ENCODE measurements around the gene CUX1. TPM values are rescaled to one million over a fixed set of nuclear protein-coding genes. Genes with fewer than 3 reads are reported as not detected.

The CUX1 gene
- total and polyA plus RNA-seq, 2 donors (not counting 1 experiment from before 2014, with no cell fraction given) = 22.7 to 38.1 TPM

- Histone ChIP-seq H3K36me3 (ENCODE audit: control insufficient read depth, insufficient read depth, low read length) (peaks cover 2% of the 10 kb centered on the region), H3K4me1 (ENCODE audit: control insufficient read depth, extremely low read depth, insufficient read depth, low read length) (no peaks in the 10 kb centered on the region), H4K20me1 (ENCODE audit: control insufficient read depth, extremely low read depth, insufficient read depth, low read length) (no peaks in the 10 kb centered on the region), H3K27ac (ENCODE audit: insufficient read depth, low read length) (no peak overlapping the region), H3K9me3 (ENCODE audit: control insufficient read depth, insufficient read depth, low read depth, low read length) (no peaks in the 10 kb centered on the region), H3K4me3 (replicated peaks in 1 of 4; ENCODE audit: control extremely low read depth in 1 of 4, insufficient read depth in 1 of 4, low read depth in 3 of 4, low read length in 4 of 4) (no peak overlapping the region), H3K79me2 (ENCODE audit: control insufficient read depth, insufficient read depth, low read length) (no peaks in the 10 kb centered on the region), H3K9ac (ENCODE audit: insufficient read depth, low read length) (no peak overlapping the region), H3K27me3 (ENCODE audit: control insufficient read depth, insufficient read depth, low read length) (no peaks in the 10 kb centered on the region), H3K4me2 (ENCODE audit: extremely low read depth, insufficient read depth, low read length) (no peak overlapping the region), H2AFZ (ENCODE audit: low read length) (no peak overlapping the region)
- TF ChIP-seq, protein P1, sequence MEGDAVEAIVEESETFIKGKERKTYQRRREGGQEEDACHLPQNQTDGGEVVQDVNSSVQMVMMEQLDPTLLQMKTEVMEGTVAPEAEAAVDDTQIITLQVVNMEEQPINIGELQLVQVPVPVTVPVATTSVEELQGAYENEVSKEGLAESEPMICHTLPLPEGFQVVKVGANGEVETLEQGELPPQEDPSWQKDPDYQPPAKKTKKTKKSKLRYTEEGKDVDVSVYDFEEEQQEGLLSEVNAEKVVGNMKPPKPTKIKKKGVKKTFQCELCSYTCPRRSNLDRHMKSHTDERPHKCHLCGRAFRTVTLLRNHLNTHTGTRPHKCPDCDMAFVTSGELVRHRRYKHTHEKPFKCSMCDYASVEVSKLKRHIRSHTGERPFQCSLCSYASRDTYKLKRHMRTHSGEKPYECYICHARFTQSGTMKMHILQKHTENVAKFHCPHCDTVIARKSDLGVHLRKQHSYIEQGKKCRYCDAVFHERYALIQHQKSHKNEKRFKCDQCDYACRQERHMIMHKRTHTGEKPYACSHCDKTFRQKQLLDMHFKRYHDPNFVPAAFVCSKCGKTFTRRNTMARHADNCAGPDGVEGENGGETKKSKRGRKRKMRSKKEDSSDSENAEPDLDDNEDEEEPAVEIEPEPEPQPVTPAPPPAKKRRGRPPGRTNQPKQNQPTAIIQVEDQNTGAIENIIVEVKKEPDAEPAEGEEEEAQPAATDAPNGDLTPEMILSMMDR (conservative IDR thresholded peaks at IDR 0.05 in 1 of 2, IDR thresholded peaks at IDR 0.05 in 1 of 2; ENCODE audit: low read depth in 1 of 2, low read length in 2 of 2) = no peak
- no peak for TF ChIP-seq EZH2 (IDR thresholded peaks at IDR 0.05; ENCODE audit: low read length, missing control alignments)
- no peak for DNase-seq (ENCODE audit: low read depth in 2 of 2)
These were observed 361.0 kb downstream of the CUX1 start for GRCh38 chr7:102178410-102178809.

DNA sequence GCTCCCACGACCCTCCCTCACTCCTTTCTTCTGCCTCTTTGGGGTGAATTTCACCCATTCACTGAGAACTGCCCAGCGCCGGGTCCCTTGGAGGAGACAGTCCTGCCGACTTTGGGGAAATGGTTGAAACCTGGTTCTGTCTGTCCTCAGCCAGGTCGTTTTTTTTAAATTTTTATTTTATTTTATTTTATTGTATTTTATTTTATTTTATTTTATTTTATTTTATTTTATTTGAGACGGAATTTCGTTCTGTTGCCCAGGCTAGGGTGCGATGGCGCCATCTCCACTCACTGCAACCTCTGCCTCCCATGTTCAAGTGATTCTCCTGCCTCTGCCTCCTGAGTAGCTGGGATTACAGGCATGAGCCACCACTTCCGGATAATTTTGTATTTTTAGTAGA is 363.3 kb downstream of the CUX1 start:
- Histone ChIP-seq H3K4me2 (ENCODE audit: extremely low read depth, insufficient read depth, low read length) (no peak overlapping the region), H3K9me3 (ENCODE audit: control insufficient read depth, insufficient read depth, low read depth, low read length) (no peaks in the 10 kb centered on the region), H3K9ac (ENCODE audit: insufficient read depth, low read length) (no peak overlapping the region), H3K79me2 (ENCODE audit: control insufficient read depth, insufficient read depth, low read length) (no peaks in the 10 kb centered on the region), H3K27ac (ENCODE audit: insufficient read depth, low read length) (no peak overlapping the region), H4K20me1 (ENCODE audit: control insufficient read depth, extremely low read depth, insufficient read depth, low read length) (no peaks in the 10 kb centered on the region), H3K4me3 (replicated peaks in 1 of 4; ENCODE audit: control extremely low read depth in 1 of 4, insufficient read depth in 1 of 4, low read depth in 3 of 4, low read length in 4 of 4) (no peak overlapping the region), H3K36me3 (ENCODE audit: control insufficient read depth, insufficient read depth, low read length) (peaks cover 2% of the 10 kb centered on the region), H3K4me1 (ENCODE audit: control insufficient read depth, extremely low read depth, insufficient read depth, low read length) (no peaks in the 10 kb centered on the region), H3K27me3 (ENCODE audit: control insufficient read depth, insufficient read depth, low read length) (no peaks in the 10 kb centered on the region), H2AFZ (ENCODE audit: low read length) (no peak overlapping the region)
- TF ChIP-seq EZH2 (IDR thresholded peaks at IDR 0.05; ENCODE audit: low read length, missing control alignments) = no peak
- TF ChIP-seq, protein P1 (conservative IDR thresholded peaks at IDR 0.05 in 1 of 2, IDR thresholded peaks at IDR 0.05 in 1 of 2; ENCODE audit: low read depth in 1 of 2, low read length in 2 of 2) = no peak
- no peak for DNase-seq (ENCODE audit: low read depth in 2 of 2)

DNA sequence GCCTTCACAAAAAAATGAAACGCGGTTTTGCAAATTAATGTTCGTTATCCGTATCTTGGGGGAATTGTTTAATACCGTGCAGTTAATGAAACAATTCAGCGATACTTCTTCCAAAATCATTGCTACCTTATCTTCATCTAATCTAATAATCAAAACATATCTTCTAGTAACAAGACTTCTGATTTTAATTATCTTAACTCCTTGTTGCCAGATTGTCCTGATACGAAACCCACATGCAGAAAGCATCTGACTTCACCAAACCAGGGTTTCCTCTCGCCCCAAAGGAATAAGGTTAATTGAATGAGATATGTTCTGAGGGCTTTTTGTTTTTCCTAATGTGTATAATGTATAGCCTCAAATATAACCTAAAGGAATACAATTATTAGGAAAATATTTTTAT is 364.1 kb downstream of the CUX1 start:
- H3K9ac ChIP-seq (ENCODE audit: insufficient read depth, low read length) = no peak overlapping the region

More for the DNA sequence above, 364.1 kb downstream of the CUX1 start:
- Histone ChIP-seq H3K36me3 (ENCODE audit: control insufficient read depth, insufficient read depth, low read length) (peaks cover 5% of the 10 kb centered on the region), H3K4me2 (ENCODE audit: extremely low read depth, insufficient read depth, low read length) (no peak overlapping the region), H3K9me3 (ENCODE audit: control insufficient read depth, insufficient read depth, low read depth, low read length) (no peaks in the 10 kb centered on the region), H3K27ac (ENCODE audit: insufficient read depth, low read length) (no peak overlapping the region), H3K27me3 (ENCODE audit: control insufficient read depth, insufficient read depth, low read length) (no peaks in the 10 kb centered on the region), H2AFZ (ENCODE audit: low read length) (no peak overlapping the region), H3K79me2 (ENCODE audit: control insufficient read depth, insufficient read depth, low read length) (no peaks in the 10 kb centered on the region), H3K4me1 (ENCODE audit: control insufficient read depth, extremely low read depth, insufficient read depth, low read length) (no peaks in the 10 kb centered on the region), H3K4me3 (replicated peaks in 1 of 4; ENCODE audit: control extremely low read depth in 1 of 4, insufficient read depth in 1 of 4, low read depth in 3 of 4, low read length in 4 of 4) (no peak overlapping the region), H4K20me1 (ENCODE audit: control insufficient read depth, extremely low read depth, insufficient read depth, low read length) (no peaks in the 10 kb centered on the region)
- TF ChIP-seq, protein P1 (conservative IDR thresholded peaks at IDR 0.05 in 1 of 2, IDR thresholded peaks at IDR 0.05 in 1 of 2; ENCODE audit: low read depth in 1 of 2, low read length in 2 of 2) = no peak
- no peak for TF ChIP-seq EZH2 (IDR thresholded peaks at IDR 0.05; ENCODE audit: low read length, missing control alignments)
- no peak for DNase-seq (ENCODE audit: low read depth in 2 of 2)

All from fibroblast of lung (primary cell).